Activated naive CD8-positive, alpha-beta T cell treated with anti-CD3 and anti-CD28 coated beads for 36 hours (primary cell): ENCODE results near the gene CKB. TPM values are rescaled to one million over a fixed set of nuclear protein-coding genes. Genes with fewer than 3 reads are reported as not detected.

Source experiments
- DNase-seq: peaks from one replicate; pipeline ENCODE4 v3.0.0; 2021
- H3K27ac Mint-ChIP-seq: one replicate; pipeline ENCODE4 v1.8.0; 2022; ENCODE audit warnings: mild to moderate bottlenecking, moderate library complexity, mixed read lengths
- H3K27me3 Mint-ChIP-seq: one replicate; pipeline ENCODE4 v1.8.0; 2022; ENCODE audit warnings: mild to moderate bottlenecking, mixed read lengths
- H3K36me3 Mint-ChIP-seq: one replicate; pipeline ENCODE4 v1.8.0; 2021; ENCODE audit warnings: mild to moderate bottlenecking, mixed read lengths
- H3K4me1 Mint-ChIP-seq: one replicate; pipeline ENCODE4 v1.8.0; 2021; ENCODE audit warnings: mixed read lengths
- H3K4me3 Mint-ChIP-seq: one replicate; pipeline ENCODE4 v1.8.0; 2022; ENCODE audit warnings: mild to moderate bottlenecking, moderate library complexity, mixed read lengths
- H3K9me3 Mint-ChIP-seq: one replicate; pipeline ENCODE4 v1.8.0; 2022; ENCODE audit warnings: mixed read lengths
- total RNA-seq, 2 experiments: library from RNA; stranded (reverse); gene quantifications; one replicate each; pipeline ENCODE4 v1.2.3, GENCODE V29; 2021

Gene CKB
- total RNA-seq, 2 experiments from 2014 or later, result 3.1 to 3.3 TPM

DNA sequence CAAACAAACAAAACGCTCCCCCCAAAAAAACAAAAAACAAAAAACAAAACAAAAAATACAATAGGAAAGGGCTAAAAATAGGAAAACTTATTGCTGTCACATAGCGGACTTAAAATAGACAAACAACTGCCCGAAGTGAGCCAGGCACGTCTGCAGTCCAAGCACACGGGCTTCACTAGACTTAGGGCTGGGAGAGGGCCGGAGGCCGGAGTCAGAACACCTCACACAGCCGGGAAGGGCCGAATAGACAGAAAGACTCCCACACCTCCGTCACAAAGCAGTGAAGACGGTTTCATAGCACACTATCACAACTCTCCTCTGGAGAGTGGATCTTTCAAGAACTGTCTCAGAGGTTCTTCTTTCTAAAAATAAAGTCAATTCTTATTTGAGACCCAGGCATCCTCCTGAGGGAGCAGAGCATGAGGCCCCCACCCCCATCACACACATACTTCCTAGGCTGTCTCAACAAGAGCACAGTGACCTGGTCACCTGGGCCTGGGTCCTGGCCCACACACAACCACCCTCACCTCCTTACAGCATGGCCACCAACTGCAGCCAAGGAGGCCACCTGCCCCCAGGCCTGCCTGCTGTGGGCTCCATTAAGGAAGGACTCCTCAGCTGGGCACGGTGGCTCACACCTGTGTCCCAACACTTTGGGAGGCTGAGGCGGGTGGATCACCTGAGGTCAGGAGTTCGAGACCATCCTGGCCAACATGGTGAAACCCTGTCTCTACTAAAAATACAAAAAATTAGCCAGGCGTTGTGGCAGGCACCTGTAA, 33.1 kb upstream of the CKB start:
- Mint-ChIP-seq H3K9me3 (no peaks in the 10 kb centered on the region), H3K4me1 (peaks cover 31% of the 10 kb centered on the region), H3K4me3 (no peak overlapping the region), H3K27me3 (no peaks in the 10 kb centered on the region), H3K27ac (no peak overlapping the region), H3K36me3 (peaks cover 16% of the 10 kb centered on the region)
- no peak for DNase-seq

DNA sequence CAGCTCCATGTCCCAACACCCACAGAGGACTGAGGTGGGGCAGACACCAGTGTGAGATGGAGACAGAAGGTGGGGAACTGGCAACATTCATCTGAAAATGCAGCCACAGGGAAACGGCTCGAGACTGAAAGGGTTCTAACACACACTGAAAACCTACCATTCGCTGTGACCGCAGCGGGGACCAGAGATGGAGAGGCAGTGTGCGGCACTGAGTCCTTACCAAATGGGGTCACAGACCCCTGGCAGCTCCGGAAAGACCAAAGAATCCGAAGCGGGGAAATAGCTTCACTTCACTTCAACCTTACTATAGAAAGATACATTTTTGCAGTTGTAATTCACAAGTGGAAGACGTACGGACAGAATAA, 30.2 kb upstream of the CKB start:
- Mint-ChIP-seq H3K9me3 (no peaks in the 10 kb centered on the region), H3K27me3 (no peaks in the 10 kb centered on the region), H3K27ac (no peak overlapping the region), H3K4me1 (peaks cover 4% of the 10 kb centered on the region), H3K4me3 (no peak overlapping the region), H3K36me3 (peaks cover 2% of the 10 kb centered on the region)
- no peak for DNase-seq

DNA sequence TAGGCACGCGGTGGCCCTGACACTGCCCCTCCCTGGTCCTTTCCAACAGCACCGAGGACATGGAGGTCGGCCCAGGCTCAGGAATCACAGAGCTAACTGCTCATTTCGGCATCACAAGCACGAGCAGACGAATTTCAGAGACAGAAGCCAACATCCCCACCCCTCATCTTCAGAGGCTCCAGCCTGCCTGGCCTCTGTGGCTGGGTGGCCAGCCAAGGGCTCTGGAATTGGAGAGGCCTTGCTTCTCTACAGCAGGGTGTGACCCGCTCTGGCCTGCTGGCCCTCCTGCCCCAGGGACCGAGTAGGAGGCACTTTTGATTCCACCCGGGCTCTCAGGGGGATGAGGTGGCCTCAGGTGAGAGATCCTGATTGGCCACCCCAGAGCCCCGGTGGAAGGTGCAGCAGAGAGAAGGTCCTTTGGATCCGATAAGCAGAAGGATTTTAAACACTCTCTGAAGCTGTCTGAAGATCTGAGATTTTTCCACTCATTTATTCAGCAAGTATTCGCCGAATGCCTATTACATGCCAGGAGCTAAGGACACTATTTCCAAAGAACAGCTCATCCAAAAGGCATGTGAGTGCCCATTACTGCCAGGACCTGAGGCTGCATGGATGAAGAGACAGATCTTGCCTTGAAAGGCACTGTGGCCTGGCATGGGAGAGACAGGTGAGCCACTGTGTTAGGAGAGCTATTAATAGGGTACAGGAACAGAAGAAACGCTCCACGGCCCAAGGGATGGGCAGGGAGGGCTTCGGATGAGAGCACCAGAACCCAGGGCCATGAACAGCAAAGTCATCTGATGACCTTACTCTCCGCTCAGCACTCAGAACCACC, 29.6 kb upstream of the CKB start:
- H3K4me1 Mint-ChIP-seq, result peaks cover 2% of the 10 kb centered on the region
- peaks cover 2% of the 10 kb centered on the region for H3K36me3 Mint-ChIP-seq
- no peaks in the 10 kb centered on the region for H3K27me3 Mint-ChIP-seq
- no peak overlapping the region for H3K27ac Mint-ChIP-seq
- no peaks in the 10 kb centered on the region for H3K9me3 Mint-ChIP-seq
- no peak for DNase-seq
- H3K4me3 Mint-ChIP-seq, result no peak overlapping the region

DNA sequence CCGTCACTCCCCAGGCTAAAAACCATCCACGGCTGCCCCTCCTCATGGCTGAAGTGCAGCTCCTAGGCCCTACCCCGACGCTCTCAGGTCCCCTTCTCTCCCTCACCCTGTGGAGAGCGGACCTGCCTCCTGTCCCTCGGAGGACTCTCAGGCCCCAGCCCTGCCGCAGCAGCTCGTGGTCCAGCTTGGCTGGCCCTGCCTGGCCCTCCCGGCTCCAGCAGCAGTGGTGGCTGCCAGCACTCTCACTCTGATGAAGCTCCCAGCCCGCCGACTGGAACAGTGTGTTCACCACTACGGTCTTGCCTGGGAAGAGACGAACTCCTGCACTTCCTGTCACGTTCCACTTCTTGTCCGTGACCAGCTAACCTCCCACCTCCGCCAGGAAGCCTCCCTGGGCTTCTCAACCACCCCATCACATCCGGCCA, 28.7 kb upstream of the CKB start:
- Mint-ChIP-seq H3K27ac (no peak overlapping the region), H3K27me3 (no peaks in the 10 kb centered on the region), H3K36me3 (peaks cover 2% of the 10 kb centered on the region), H3K4me1 (peaks cover under 1% of the 10 kb centered on the region), H3K4me3 (no peak overlapping the region), H3K9me3 (no peaks in the 10 kb centered on the region)
- no peak for DNase-seq

DNA sequence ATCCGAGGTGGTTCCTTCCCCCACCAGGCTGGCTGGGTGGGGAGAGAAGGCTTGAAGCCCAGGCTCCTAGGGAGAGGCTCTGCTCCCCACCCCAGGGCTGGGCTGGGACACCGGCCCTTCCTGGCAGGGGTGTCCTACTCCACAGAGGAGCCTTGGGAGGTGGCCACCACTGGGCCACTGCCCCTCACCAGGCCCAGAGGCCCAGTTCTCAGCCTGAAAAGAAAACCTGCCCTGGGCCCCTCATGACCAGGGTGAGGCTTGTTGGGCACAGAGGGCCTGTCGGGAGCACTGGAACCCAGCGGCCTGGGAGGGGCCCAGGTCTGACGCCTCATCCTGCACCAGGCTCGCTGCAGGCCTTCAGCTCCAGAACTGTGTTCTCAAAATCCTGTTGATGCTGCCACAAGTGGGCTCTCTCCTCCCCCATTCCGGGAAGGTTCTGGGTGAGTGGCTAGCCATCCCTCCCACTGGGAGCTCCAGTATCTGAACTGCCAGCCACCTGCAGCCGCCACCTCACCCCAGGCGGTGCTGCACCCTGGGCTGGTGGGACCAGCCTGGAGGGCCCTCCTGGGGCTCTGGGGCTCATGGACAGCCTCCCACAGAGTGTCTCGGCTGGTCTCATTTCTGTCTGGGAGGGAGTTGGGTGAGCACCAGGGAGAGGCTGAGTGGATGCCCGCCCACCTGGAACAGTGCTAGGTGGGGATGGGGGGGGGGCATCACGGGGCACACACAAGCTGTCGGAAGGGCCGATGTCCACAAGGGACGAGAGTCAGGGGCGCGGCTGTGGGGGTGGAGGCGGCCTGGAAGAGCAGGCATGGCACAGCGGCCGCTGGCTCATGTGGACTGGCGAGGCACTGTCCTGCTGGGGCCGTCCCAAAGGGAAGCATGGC, 28.1 kb upstream of the CKB start:
- Mint-ChIP-seq H3K9me3 (no peaks in the 10 kb centered on the region), H3K36me3 (peaks cover 2% of the 10 kb centered on the region), H3K4me1 (no peaks in the 10 kb centered on the region), H3K4me3 (no peak overlapping the region), H3K27ac (no peak overlapping the region), H3K27me3 (no peaks in the 10 kb centered on the region)
- no peak for DNase-seq

DNA sequence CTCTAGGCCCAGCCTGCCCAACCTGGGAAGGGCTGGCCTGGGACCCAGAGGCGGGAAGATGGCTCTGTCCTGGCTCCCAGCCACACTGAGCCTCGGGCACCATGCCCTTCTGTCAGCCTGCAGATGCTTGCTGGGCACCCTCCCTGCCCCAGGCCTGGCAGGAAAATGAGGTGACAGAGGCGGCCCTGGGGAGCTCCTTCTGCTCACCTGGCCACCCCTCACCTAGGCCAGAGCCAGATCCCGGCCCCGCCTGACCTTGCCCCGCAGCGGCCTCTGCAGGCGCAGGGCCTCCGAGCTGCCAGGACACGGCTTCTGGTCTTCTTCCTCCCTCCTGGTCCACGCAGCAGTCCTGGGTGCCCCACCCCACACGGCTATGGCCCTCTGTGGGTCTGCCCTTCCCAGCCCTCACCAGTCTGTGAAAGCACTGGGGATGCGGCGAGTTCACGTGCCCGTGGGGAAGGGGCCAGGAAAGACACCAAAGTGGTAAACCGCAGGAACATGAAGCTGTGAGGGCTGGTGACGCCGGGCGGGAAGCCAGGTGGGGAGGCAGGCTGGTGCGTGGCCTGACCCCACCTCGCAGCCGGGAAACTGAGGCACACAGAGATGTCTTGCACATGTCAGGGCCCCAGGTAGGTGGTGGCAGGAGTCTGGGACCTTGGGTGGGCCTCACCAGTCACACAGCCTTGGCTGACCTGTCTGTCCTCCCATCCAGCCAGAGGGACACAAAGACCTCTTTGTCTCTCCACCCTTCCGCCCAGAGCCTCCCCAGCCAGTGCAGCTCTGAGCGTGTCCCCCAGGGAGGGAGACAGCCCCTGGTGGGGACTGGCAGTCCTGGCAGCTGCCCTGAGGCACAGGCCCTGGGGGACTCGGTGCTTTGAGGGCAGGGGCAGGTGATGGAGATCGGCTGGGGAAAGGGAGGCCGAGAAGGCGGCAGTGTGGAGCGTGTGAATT, 27.0 kb upstream of the CKB start:
- Mint-ChIP-seq H3K36me3 (peaks cover 2% of the 10 kb centered on the region), H3K27ac (no peak overlapping the region), H3K4me1 (no peaks in the 10 kb centered on the region), H3K27me3 (no peaks in the 10 kb centered on the region), H3K9me3 (no peaks in the 10 kb centered on the region), H3K4me3 (no peak overlapping the region)
- DNase-seq, result no peak

DNA sequence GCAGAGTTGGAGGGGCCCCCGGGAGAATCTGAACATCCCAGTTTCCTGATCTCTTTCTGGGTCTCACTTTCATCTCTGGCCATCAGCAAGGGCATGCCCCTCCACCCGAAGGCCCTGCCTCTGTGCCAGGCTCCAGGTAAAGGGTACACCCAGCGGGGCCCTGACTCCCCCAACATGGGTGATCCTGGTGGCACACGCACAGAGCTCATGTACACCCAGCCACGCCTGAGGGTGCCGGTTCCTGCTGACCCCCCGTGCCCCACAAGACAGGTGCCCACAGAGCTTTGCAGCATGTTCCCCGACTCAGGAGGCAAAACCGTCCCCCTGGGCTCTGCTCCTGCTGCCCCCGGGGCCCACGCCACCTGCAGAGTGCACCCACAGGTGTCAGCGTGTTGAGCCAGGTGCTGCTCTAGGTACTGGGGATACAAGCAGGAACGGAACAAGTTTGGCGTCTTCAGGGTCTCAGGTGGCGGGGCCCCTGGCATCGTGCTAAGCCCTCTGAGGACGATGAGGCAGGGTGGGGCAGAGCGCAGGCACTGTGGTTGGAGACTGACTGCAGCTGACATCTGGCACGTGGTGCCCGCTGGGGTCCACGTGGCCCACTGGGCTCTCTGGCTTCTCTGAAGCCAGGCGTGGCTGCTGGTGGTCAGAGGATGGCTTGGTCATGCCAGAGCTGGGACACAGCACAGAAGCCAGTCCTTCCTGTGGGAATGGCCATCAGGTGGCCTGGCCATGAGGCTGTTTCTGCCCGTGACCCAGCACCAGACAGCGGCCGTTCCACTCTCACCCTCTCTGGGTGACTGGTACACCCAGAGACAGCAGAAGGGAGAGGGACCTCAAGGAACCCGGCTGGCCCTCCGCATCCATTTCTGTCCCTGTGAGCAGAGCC, 26.1 kb upstream of the CKB start:
- no peak for DNase-seq
- no peaks in the 10 kb centered on the region for H3K9me3 Mint-ChIP-seq
- H3K27me3 Mint-ChIP-seq, result no peaks in the 10 kb centered on the region
- H3K4me3 Mint-ChIP-seq, result no peak overlapping the region
- H3K4me1 Mint-ChIP-seq, result no peaks in the 10 kb centered on the region
- no peak overlapping the region for H3K27ac Mint-ChIP-seq
- H3K36me3 Mint-ChIP-seq, result peaks cover 2% of the 10 kb centered on the region

DNA sequence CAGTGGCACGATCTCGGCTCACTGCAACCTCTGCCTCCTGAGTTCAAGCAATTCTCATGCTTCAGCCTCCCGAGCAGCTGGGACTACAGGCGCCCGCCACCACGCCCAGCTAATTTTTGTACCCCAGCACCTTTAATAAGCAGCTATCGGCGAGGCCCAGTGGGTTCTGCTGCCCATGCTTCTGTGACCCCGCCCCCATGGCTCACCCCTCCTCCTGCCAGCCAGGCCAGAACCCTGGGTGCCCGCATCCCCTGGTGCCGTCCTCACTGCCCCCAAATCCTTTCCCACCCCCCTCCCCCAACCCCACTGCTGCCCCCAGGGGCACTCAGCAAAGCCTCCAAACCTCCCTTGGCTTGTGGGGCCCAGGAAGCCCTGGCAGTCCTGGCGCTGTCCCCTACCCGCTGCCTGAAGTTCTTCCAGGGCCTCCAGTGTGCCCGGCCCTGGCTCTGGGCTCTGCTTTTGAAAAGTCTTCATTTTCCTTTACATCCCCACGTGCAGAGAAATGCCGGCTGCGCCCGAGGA, 25.4 kb upstream of the CKB start:
- H3K27me3 Mint-ChIP-seq, result no peaks in the 10 kb centered on the region
- H3K4me3 Mint-ChIP-seq, result no peak overlapping the region
- no peaks in the 10 kb centered on the region for H3K9me3 Mint-ChIP-seq
- no peaks in the 10 kb centered on the region for H3K36me3 Mint-ChIP-seq
- H3K27ac Mint-ChIP-seq, result no peak overlapping the region
- DNase-seq, result no peak
- no peaks in the 10 kb centered on the region for H3K4me1 Mint-ChIP-seq

DNA sequence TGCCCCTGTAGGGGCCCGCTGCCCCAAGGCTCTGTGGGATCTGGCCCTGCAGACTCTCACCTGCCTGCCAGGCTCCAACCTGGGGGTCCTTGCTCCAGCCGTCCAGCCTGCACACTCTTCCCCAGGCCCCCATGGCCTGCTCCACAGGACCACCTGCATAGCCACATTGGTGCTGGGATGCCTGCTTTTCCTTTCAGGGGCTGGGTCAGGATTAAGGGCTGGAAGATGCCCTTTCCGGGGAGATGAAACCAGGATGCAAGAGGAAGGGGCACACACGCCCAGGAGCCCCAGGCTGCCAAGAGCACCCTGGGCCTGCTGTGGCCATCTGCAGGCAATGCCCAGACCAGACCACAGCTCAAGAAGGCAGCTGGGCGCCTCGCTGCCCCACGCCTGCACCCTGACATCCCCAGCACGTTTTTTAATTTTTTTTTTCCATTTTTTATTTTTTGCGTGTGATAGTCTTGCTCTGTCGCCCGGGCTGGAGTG, 24.9 kb upstream of the CKB start:
- DNase-seq, result no peak
- Mint-ChIP-seq H3K4me1 (no peaks in the 10 kb centered on the region), H3K27ac (no peak overlapping the region), H3K36me3 (no peaks in the 10 kb centered on the region), H3K9me3 (no peaks in the 10 kb centered on the region), H3K4me3 (no peak overlapping the region), H3K27me3 (no peaks in the 10 kb centered on the region)

DNA sequence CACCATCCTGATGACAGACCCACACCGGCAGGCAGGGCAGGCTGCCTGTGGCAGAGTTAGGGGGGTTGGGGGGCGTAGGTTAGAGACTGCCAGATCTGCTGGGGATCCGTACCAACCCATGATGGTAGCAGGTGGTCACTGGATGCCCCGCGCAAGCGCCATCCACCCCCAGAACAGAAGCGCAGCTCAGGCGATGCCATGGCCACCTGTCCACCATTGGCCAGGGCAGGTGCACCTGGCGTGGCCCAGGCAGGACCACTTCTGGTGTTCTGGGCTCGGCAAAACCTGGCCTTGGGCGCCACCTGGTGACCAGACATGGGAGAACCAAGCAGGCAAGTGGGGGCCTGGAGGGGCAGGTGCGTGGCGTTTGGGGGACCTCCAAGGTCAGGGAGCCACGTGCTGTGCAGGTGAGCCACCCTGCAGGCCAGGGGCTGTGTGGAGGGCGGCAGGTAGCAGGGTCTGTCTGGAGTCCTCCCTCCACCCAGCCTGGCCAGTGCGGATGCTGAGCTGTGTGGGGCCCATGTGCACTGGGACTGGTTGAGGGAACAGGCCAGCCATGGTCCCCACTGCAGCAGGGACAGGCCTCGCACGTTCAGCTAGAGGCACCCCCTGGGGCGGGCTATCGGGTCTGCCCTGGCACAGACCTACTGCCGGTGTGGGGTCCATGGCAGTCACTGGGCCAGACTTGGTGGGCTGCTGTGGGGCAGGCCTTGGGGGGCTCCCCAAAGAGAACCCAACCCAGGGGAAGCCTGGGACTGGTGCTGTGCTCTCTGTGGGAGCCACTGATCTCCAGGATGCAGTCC, 24.2 kb upstream of the CKB start:
- no peaks in the 10 kb centered on the region for H3K36me3 Mint-ChIP-seq
- no peaks in the 10 kb centered on the region for H3K4me1 Mint-ChIP-seq
- H3K27me3 Mint-ChIP-seq, result no peaks in the 10 kb centered on the region
- no peak overlapping the region for H3K27ac Mint-ChIP-seq
- no peaks in the 10 kb centered on the region for H3K9me3 Mint-ChIP-seq
- DNase-seq, result peak; percentile 76
- no peak overlapping the region for H3K4me3 Mint-ChIP-seq

DNA sequence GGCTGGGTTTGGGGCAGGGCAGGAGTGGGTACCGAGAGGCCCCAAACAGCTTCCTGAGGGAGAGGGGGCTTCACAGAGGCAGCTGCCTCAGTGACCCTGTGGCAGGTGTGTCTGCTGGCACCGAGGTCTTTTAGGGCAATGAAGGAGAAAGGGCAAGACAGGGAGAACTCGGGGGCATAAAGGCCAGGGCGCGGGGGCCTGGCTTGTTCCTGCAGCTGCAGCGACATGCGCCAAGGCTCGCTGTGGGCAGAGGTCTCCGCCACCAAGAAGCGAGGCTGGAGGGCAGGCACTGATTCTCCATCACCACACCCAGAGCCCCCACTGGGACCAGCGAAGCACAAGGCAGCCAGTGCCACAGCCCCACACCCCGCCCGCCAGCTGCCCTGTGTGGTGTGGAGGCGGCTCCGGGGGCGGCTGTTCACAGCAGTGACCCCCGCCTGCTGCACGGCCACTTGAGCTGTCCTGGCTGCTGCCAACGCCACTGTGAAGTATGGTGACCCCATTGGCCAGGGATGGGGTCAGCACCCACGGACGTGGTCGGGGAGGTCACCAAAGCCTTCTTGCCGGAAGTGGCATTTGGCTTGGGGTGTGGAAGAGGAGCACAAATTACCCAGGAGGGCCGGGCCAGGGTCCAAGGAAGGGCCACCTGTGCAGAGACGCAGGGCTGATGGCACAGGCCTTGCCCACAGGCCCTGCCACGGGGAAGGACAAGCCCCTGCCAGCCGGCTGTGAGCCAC, 23.5 kb upstream of the CKB start:
- DNase-seq, result no peak
- no peaks in the 10 kb centered on the region for H3K4me1 Mint-ChIP-seq
- no peaks in the 10 kb centered on the region for H3K9me3 Mint-ChIP-seq
- no peak overlapping the region for H3K4me3 Mint-ChIP-seq
- H3K27ac Mint-ChIP-seq, result no peak overlapping the region
- no peaks in the 10 kb centered on the region for H3K36me3 Mint-ChIP-seq
- H3K27me3 Mint-ChIP-seq, result no peaks in the 10 kb centered on the region
